GM12878 (cell line): ENCODE data around the gene CSNK1G1. TPM values are rescaled to one million over a fixed set of nuclear protein-coding genes. Genes with fewer than 3 reads are reported as not detected.

ENCODE experiments used
- ATAC-seq: fragments of 200-7000 bp; cut with Tn5 transposase; 3 replicates; pipeline ENCODE4 v1.9.1; 2020; ENCODE audit warnings: mild to moderate bottlenecking, moderate library complexity
- BruUV-seq: library from RNA; stranded (reverse); fragments of 400-500 nt; replicated peaks from 2 replicates; lab custom pipeline; 2021; lab: Mats Ljungman, UMichigan
- CTCF ChIA-PET: fragments of 300-600 bp; sonication (Branson Sonifier 250); formaldehyde crosslinking; extraction: SDS; loops from one replicate; lab custom pipeline; 2021; ENCODE audit warnings: inconsistent platforms; lab: Yijun Ruan, JAX
- POLR2A ChIA-PET: fragments of 350-600 bp; formaldehyde crosslinking; extraction: SDS; loops from one replicate; lab custom pipeline; 2021; ENCODE audit warnings: inconsistent platforms; lab: Charles Lee
- RAD21 ChIA-PET: fragments of 300-600 bp; sonication (Branson Sonifier 250); formaldehyde crosslinking; loops from one replicate; lab custom pipeline; 2023; ENCODE audit warnings: antibody characterized with exemption; ENCODE audit not compliant: unreplicated experiment; lab: Charles Lee
- SMC1A ChIA-PET: fragments of 300-600 bp; sonication (Branson Sonifier 250); formaldehyde crosslinking; loops from one replicate; lab custom pipeline; 2023; ENCODE audit not compliant: unreplicated experiment, uncharacterized antibody; lab: Charles Lee
- DNase-seq: peaks from one replicate; pipeline ENCODE4 v3.0.0-alpha.2; 2011; ENCODE audit warnings: low read depth, low spot score
- FAIRE-seq: peaks from 3 replicates; lab custom pipeline; 2011; peaks lifted over from hg19 to GRCh38; lab: Jason Lieb, UNC
- H2AFZ ChIP-seq: 2 replicates; pipeline ENCODE4 v1.6.0; 2011; ENCODE audit warnings: low read depth, low read length, control low read depth; ENCODE audit not compliant: control insufficient read depth
- H3K27ac ChIP-seq: 2 replicates; pipeline ENCODE4 v1.5.1; 2011; ENCODE audit warnings: control low read depth; ENCODE audit not compliant: control insufficient read depth, insufficient read depth
- H3K27me3 ChIP-seq, 2 experiments: replicated peaks in 1 of 2; 2 replicates each; pipeline versions ENCODE4 v1.6.0 to v1.6.1; 2011; ENCODE audit warnings: low read length in 1 of 2; ENCODE audit not compliant: control insufficient read depth in 2 of 2, insufficient read depth in 2 of 2
- H3K36me3 ChIP-seq, 2 experiments: 2 replicates each; pipeline ENCODE4 v1.5.1; 2011; ENCODE audit warnings: low read length in 1 of 2; ENCODE audit not compliant: control insufficient read depth in 2 of 2, insufficient read depth in 2 of 2
- H3K4me1 ChIP-seq: 2 replicates; pipeline ENCODE4 v1.6.1; 2011; ENCODE audit warnings: mild to moderate bottlenecking, low read length, moderate library complexity, mixed read lengths; ENCODE audit not compliant: control insufficient read depth, insufficient read depth
- H3K4me2 ChIP-seq: 2 replicates; pipeline ENCODE4 v1.6.0; 2011; ENCODE audit warnings: control low read depth; ENCODE audit not compliant: control insufficient read depth, insufficient read depth
- H3K4me3 ChIP-seq: fragments of 200-600 bp; sonication (generic); 2 replicates; pipeline ENCODE4 v1.5.1; 2016
- H3K79me2 ChIP-seq: 2 replicates; pipeline ENCODE4 v1.6.0; 2011; ENCODE audit warnings: low read length; ENCODE audit not compliant: control insufficient read depth, insufficient read depth
- H3K9ac ChIP-seq: 2 replicates; pipeline ENCODE4 v1.8.0; 2011; ENCODE audit warnings: low read length, control low read depth, mixed read lengths; ENCODE audit not compliant: control insufficient read depth, insufficient read depth
- H3K9me3 ChIP-seq: replicated peaks from 3 replicates; pipeline ENCODE4 v1.5.1; 2011; ENCODE audit warnings: mild to moderate bottlenecking, low read length; ENCODE audit not compliant: control insufficient read depth, insufficient read depth
- H4K20me1 ChIP-seq: 2 replicates; pipeline ENCODE4 v1.6.0; 2011; ENCODE audit not compliant: control insufficient read depth, insufficient read depth
- BACH1 ChIP-seq: fragments of 450-650 bp; IDR thresholded peaks from 2 replicates; pipeline ENCODE4 v1.6.1; 2017; ENCODE audit warnings: mild to moderate bottlenecking, borderline replicate concordance
- CREM ChIP-seq: IDR thresholded peaks from 2 replicates; pipeline ENCODE4 v1.6.1; 2014; ENCODE audit warnings: antibody characterized with exemption, low read depth
- EGR1 ChIP-seq, 2 experiments: IDR thresholded peaks; 1 replicate in 1 of 2; 2 replicates in 1 of 2; pipeline ENCODE4 v1.6.1; 2011 to 2012; ENCODE audit warnings: low read depth in 2 of 2, low read length in 2 of 2, borderline replicate concordance in 1 of 2, mild to moderate bottlenecking in 1 of 2, moderate library complexity in 1 of 2
- ESRRA ChIP-seq: IDR thresholded peaks from 2 replicates; pipeline ENCODE4 v1.6.1; 2012; ENCODE audit warnings: mild to moderate bottlenecking, low read length, improper control_type of control experiment
- KLF5 ChIP-seq: fragments of 450-650 bp; IDR thresholded peaks from 2 replicates; pipeline ENCODE4 v1.6.1; 2014; ENCODE audit warnings: mild to moderate bottlenecking; ENCODE audit not compliant: partially characterized antibody
- RCOR1 ChIP-seq: conservative IDR thresholded peaks from 2 replicates; pipeline ENCODE4 v1.6.1; 2012; ENCODE audit warnings: low read depth, low read length, improper control_type of control experiment
- RUNX3 ChIP-seq: IDR thresholded peaks from 2 replicates; pipeline ENCODE4 v1.6.1; 2012; ENCODE audit warnings: low read length, inconsistent platforms
- SPI1 ChIP-seq: IDR thresholded peaks from 2 replicates; pipeline ENCODE4 v1.6.1; 2011; ENCODE audit warnings: low read depth, mild to moderate bottlenecking, low read length, moderate library complexity, borderline replicate concordance; ENCODE audit not compliant: insufficient read depth
- STAT3 ChIP-seq: IDR thresholded peaks from 2 replicates; pipeline ENCODE4 v1.6.1; 2011; ENCODE audit warnings: low read depth, low read length, improper control_type of control experiment
- ZNF274 ChIP-seq: IDR thresholded peaks from one replicate; pipeline ENCODE4 v1.8.0; 2011; ENCODE audit not compliant: insufficient read length, insufficient read depth
- ZNF384 ChIP-seq: IDR thresholded peaks from 2 replicates; pipeline ENCODE4 v1.6.1; 2012; ENCODE audit warnings: low read depth, mild to moderate bottlenecking, low read length, improper control_type of control experiment, borderline replicate concordance
- WGBS: methylation state at CpG from one replicate; pipeline ENCODE4 v1.1.6; 2016; ENCODE audit warnings: low lambda C conversion rate; ENCODE audit not compliant: insufficient replicate concordance, insufficient coverage; ENCODE audit errors: missing lambda C conversion rate; 5-methylcytosine and 5-hydroxymethylcytosine counted together
- in situ Hi-C: fragments of 300-500 bp; cut with MboI; formaldehyde crosslinking; loops from 9 replicates; pipeline ENCODE4 v1.14.3; 2018; ENCODE audit warnings: mixed read lengths
- intact Hi-C: fragments of 100-400 bp; cut with micrococcal nuclease; formaldehyde crosslinking; loops from one replicate; pipeline ENCODE4 v1.14.2; 2022; ENCODE audit not compliant: unreplicated experiment
- polyA plus RNA-seq, 11 experiments: library from polyadenylated mRNA; depleted of rRNA in 4 of 11; unstranded in 6 of 11; stranded (reverse) in 5 of 11; fragments of >200 nt; fragmentation: Nextera tagmentation in 4 of 11; fragmentation: Illumina TruSeq in 1 of 11; extraction: Ambion mirVana in 4 of 11; extraction: Trizol in 1 of 11; gene quantifications; 1 replicate in 1 of 11; 2 replicates in 10 of 11; pipeline versions ENCODE4 v1.2.1 to v1.2.3, GENCODE V29; 2011 to 2016; ENCODE audit warnings: inconsistent platforms in 2 of 11, missing spikeins in 2 of 11, low read depth in 1 of 11
- total RNA-seq, 4 experiments: library from RNA; depleted of rRNA in 3 of 4; stranded (reverse); fragments of >200 nt in 3 of 4; fragmentation: Illumina TruSeq in 1 of 4; extraction: Trizol in 1 of 4; gene quantifications; 2 replicates each; pipeline versions ENCODE4 v1.2.1 to v1.2.3, GENCODE V29; 2013 to 2021
- TF ChIP-seq, protein P1 (sequence below): fragments of 450-650 bp; IDR thresholded peaks from 2 replicates; pipeline ENCODE4 v1.6.1; 2017; ENCODE audit warnings: borderline replicate concordance
- TF ChIP-seq, protein P2 (sequence below), 3 experiments: IDR thresholded peaks in 2 of 3; conservative IDR thresholded peaks in 1 of 3; 2 replicates each; pipeline ENCODE4 v1.5.1; 2011; ENCODE audit warnings: low read depth in 3 of 3, low read length in 3 of 3, mild to moderate bottlenecking in 3 of 3, control low read depth in 2 of 3, moderate library complexity in 2 of 3, inconsistent platforms in 1 of 3, mixed read lengths in 1 of 3; ENCODE audit not compliant: control insufficient read depth in 2 of 3, insufficient read depth in 1 of 3; ENCODE audit errors: extremely low read depth in 1 of 3
- TF ChIP-seq, protein P3 (sequence below): IDR thresholded peaks from 2 replicates; pipeline ENCODE4 v1.6.1; 2012; ENCODE audit warnings: low read depth, low read length, improper control_type of control experiment
- TF ChIP-seq, protein P4 (sequence below): IDR thresholded peaks from 2 replicates; pipeline ENCODE4 v1.6.1; 2011; ENCODE audit warnings: borderline replicate concordance, low read depth, mild to moderate bottlenecking, moderate library complexity, mixed read lengths, low read length; ENCODE audit not compliant: insufficient read depth; ENCODE audit errors: extremely low read length

Gene CSNK1G1
- total and polyA plus RNA-seq, 10 of the 15 experiments (the other 5 are each of a cell fraction or from before 2014, with no cell fraction given), result 6.1 to 23.4 (median 15.3) TPM

DNA sequence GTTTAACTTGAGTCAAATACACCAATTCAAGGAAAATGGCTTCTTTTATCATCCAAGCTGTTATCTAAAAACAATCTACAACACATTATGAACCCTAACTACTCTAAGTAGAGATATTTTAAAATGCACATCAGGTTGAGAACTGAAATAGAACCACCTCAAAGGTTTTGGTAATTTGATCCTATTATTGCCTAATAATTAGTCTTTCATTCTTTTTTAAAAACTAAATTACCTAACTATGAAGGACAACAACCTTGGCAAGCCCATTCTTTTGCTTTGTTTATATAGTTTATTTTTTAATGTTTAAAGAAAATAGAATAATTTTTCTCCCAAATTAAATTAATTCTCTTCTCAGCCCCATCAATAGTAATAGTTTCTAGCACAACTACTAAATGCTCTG, 132.1 kb downstream of the CSNK1G1 start (continued):
- no peak for TF ChIP-seq ZNF384
- no peak for TF ChIP-seq RUNX3
- no peak for TF ChIP-seq CREM
- no peak for TF ChIP-seq ESRRA
- TF ChIP-seq, protein P1, sequence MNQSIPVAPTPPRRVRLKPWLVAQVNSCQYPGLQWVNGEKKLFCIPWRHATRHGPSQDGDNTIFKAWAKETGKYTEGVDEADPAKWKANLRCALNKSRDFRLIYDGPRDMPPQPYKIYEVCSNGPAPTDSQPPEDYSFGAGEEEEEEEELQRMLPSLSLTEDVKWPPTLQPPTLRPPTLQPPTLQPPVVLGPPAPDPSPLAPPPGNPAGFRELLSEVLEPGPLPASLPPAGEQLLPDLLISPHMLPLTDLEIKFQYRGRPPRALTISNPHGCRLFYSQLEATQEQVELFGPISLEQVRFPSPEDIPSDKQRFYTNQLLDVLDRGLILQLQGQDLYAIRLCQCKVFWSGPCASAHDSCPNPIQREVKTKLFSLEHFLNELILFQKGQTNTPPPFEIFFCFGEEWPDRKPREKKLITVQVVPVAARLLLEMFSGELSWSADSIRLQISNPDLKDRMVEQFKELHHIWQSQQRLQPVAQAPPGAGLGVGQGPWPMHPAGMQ, result no peak
- no peak for TF ChIP-seq KLF5
- TF ChIP-seq RCOR1, result no peak
- TF ChIP-seq EGR1 (IDR thresholded peaks at IDR 0.05; ENCODE audit: borderline replicate concordance in 1 of 2, low read depth in 2 of 2, low read length in 2 of 2), result no peak
- no peak for TF ChIP-seq STAT3

DNA sequence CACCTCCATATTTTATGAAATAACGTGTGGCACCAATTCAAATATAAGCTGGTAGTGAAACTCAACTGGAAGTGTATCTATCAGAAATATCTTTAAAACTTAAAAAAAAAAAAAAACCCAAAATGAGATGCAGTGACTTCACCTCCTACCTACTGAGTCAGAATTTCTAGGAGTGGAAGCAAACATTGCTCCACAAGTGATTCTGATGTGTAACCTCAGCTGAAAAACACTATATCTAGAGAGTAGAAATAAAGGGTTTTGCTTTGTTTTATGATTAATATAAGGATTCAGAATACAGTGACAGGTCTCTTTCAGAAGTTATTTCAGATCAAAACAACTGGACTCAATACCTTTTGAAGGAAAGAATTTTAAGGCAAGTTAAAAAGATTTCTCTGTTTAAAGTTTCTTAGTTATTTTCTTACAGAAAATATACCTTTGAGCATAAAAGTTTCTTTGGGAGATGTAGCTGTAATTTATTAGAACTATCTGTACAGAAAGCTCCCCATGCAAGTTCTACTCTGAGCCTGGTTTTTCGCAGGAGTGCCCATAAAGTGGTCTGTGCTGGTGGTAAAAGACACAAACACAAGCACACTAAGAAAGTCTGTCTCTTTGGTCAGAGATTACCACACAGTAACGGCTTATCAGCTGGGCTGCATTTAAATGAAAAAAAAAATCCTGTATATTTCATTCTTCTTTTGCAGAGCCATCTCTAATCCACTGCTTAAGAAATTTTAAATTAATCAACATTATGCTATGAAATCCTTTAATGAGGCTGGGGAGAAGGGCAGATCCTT, 133.2 kb downstream of the CSNK1G1 start:
- BruUV-seq, result no TSS peak
- WGBS, result 90% methylated on average over 3 of the region's 3 CpGs
- ATAC-seq (no peak), FAIRE-seq (no peak), DNase-seq (no peak)
- H3K79me2 ChIP-seq, result no peaks in the 10 kb centered on the region; the same call in 1 of the 2 replicates
- POLR2A ChIA-PET, result interaction anchor here (0.5 to 0.7 kb wide), 8 partner anchors 12 to 139 kb away, joined by 3 to 9 read pairs (median 4); partner anchors contain the start of gene PPIB
- no peaks in the 10 kb centered on the region for H4K20me1 ChIP-seq
- SMC1A ChIA-PET, result interaction anchor here (1.4 to 1.5 kb wide), 2 partner anchors 9 to 13 kb away, joined by 3 to 5 read pairs; no protein-coding TSS in a partner anchor
- CTCF ChIA-PET, result interaction anchor here (0.7 to 1.2 kb wide), 3 partner anchors 11 to 511 kb away, joined by 3 to 4 read pairs (median 4); no protein-coding TSS in a partner anchor
- H3K9ac ChIP-seq, result no peak overlapping the region
- no peak overlapping the region for H3K4me3 ChIP-seq
- peaks cover 0 to 2% of the 10 kb centered on the region in 2 experiments; a peak in 1 of 4 replicates for H3K36me3 ChIP-seq
- H3K27me3 ChIP-seq, result no peaks in the 10 kb centered on the region
- H3K9me3 ChIP-seq, result peaks cover 3% of the 10 kb centered on the region; the same call in 1 of the 3 replicates
- intact Hi-C loops, result no loop called here
- no peaks in the 10 kb centered on the region for H3K4me1 ChIP-seq
- no peak overlapping the region for H2AFZ ChIP-seq
- no peak overlapping the region for H3K27ac ChIP-seq
- RAD21 ChIA-PET, result interaction anchor here (0.7 kb wide), 1 partner anchor 12 kb away, joined by 3 read pairs; no protein-coding TSS in a partner anchor
- no peak overlapping the region for H3K4me2 ChIP-seq
- in situ Hi-C loops, result loop anchor here (25.0 kb wide), 1 partner anchor 440 kb away; no protein-coding TSS in a partner anchor
- TF ChIP-seq, protein P2, sequence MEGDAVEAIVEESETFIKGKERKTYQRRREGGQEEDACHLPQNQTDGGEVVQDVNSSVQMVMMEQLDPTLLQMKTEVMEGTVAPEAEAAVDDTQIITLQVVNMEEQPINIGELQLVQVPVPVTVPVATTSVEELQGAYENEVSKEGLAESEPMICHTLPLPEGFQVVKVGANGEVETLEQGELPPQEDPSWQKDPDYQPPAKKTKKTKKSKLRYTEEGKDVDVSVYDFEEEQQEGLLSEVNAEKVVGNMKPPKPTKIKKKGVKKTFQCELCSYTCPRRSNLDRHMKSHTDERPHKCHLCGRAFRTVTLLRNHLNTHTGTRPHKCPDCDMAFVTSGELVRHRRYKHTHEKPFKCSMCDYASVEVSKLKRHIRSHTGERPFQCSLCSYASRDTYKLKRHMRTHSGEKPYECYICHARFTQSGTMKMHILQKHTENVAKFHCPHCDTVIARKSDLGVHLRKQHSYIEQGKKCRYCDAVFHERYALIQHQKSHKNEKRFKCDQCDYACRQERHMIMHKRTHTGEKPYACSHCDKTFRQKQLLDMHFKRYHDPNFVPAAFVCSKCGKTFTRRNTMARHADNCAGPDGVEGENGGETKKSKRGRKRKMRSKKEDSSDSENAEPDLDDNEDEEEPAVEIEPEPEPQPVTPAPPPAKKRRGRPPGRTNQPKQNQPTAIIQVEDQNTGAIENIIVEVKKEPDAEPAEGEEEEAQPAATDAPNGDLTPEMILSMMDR (IDR thresholded peaks at IDR 0.05 in 2 of 3, conservative IDR thresholded peaks at IDR 0.05 in 1 of 3; ENCODE audit: control insufficient read depth in 2 of 3, extremely low read depth in 1 of 3, insufficient read depth in 1 of 3, low read depth in 3 of 3, low read length in 3 of 3), result no peak
- no peak for TF ChIP-seq BACH1
- TF ChIP-seq, protein P3, sequence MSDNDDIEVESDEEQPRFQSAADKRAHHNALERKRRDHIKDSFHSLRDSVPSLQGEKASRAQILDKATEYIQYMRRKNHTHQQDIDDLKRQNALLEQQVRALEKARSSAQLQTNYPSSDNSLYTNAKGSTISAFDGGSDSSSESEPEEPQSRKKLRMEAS, result no peak
- TF ChIP-seq SPI1, result no peak
- TF ChIP-seq, protein P1, result no peak
- TF ChIP-seq, protein P4, sequence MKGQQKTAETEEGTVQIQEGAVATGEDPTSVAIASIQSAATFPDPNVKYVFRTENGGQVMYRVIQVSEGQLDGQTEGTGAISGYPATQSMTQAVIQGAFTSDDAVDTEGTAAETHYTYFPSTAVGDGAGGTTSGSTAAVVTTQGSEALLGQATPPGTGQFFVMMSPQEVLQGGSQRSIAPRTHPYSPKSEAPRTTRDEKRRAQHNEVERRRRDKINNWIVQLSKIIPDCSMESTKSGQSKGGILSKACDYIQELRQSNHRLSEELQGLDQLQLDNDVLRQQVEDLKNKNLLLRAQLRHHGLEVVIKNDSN, result no peak
- TF ChIP-seq ZNF274, result no peak
